ENCODE results near the gene SIL1.
"Not testable (repeated sequence)": the region's sequence is repeated elsewhere in the genome, so short reads cannot be mapped to it uniquely, and the experiment has no call there.

Gene SIL1

GRCh38 chr5:139185589-139185988, 12.6 kb downstream of the SIL1 start:
- POLR2A ChIA-PET (ENCODE audit: low non-redundant PET) = no interaction called here
- no peak for TF ChIP-seq CTCF (conservative IDR thresholded peaks at IDR 0.05; ENCODE audit: low read depth)
- CTCF ChIA-PET = no interaction called here
- no peak overlapping the region for H3K27ac ChIP-seq
- no peak for DNase-seq (ENCODE audit: low spot score)

- DNase-seq (ENCODE audit: low spot score) = no peak
- TF ChIP-seq CTCF (conservative IDR thresholded peaks at IDR 0.05; ENCODE audit: low read depth) = no peak
- H3K27ac ChIP-seq = no peak overlapping the region
- ChIA-PET CTCF (no interaction called here), POLR2A (ENCODE audit: low non-redundant PET) (no interaction called here)
Observed at GRCh38 chr5:139183502-139183901, 14.7 kb downstream of the SIL1 start.

GRCh38 chr5:139182528-139183296, 15.5 kb downstream of the SIL1 start:
- ChIA-PET POLR2A (ENCODE audit: low non-redundant PET) (no interaction called here), CTCF (no interaction called here)
- no peak for TF ChIP-seq CTCF (conservative IDR thresholded peaks at IDR 0.05; ENCODE audit: low read depth)
- H3K27ac ChIP-seq = no peak overlapping the region
- no peak for DNase-seq (ENCODE audit: low spot score)

- H3K27ac ChIP-seq = no peak overlapping the region
- POLR2A ChIA-PET (ENCODE audit: low non-redundant PET) = no interaction called here
- no peak for TF ChIP-seq CTCF (conservative IDR thresholded peaks at IDR 0.05; ENCODE audit: low read depth)
- peak; percentile 68 for DNase-seq (ENCODE audit: low spot score)
- CTCF ChIA-PET = no interaction called here
Observed at GRCh38 chr5:139181835-139182452, 16.2 kb downstream of the SIL1 start.

GRCh38 chr5:139181322-139181730, 16.8 kb downstream of the SIL1 start:
- POLR2A ChIA-PET (ENCODE audit: low non-redundant PET) = no interaction called here
- no peak for DNase-seq (ENCODE audit: low spot score)
- no peak overlapping the region for H3K27ac ChIP-seq

GRCh38 chr5:139180850-139181249, 17.3 kb downstream of the SIL1 start:
- CTCF ChIA-PET = interaction anchor here (0.5 kb wide), 1 partner anchor 320 kb away, joined by 4 read pairs; no protein-coding TSS in a partner anchor
- no peak for TF ChIP-seq CTCF (conservative IDR thresholded peaks at IDR 0.05; ENCODE audit: low read depth)
- H3K27ac ChIP-seq = no peak overlapping the region
- no peak for DNase-seq (ENCODE audit: low spot score)
- POLR2A ChIA-PET (ENCODE audit: low non-redundant PET) = no interaction called here

More at GRCh38 chr5:139181322-139181730, 16.8 kb downstream of the SIL1 start:
- CTCF ChIA-PET = no interaction called here
- no peak for TF ChIP-seq CTCF (conservative IDR thresholded peaks at IDR 0.05; ENCODE audit: low read depth)

GRCh38 chr5:139179778-139180513, 18.2 kb downstream of the SIL1 start:
- peak overlapping the region; percentile 34; the same call in 1 of the 2 replicates for H3K27ac ChIP-seq
- POLR2A ChIA-PET (ENCODE audit: low non-redundant PET); DNase-seq (ENCODE audit: low spot score): not testable (repeated sequence)
- CTCF ChIA-PET = interaction anchor here (0.7 kb wide), 1 partner anchor 8 kb away, joined by 3 read pairs; no protein-coding TSS in a partner anchor

Measured in RWPE1 (cell line).